ENCODE measurements around the gene SERPINB1.
"Not testable (repeated sequence)": the region's sequence is repeated elsewhere in the genome, so short reads cannot be mapped to it uniquely, and the experiment has no call there.

SERPINB1 gene

GRCh38 chr6:2810092-2810671 lies 31.5 kb downstream of the SERPINB1 start:
- no peak for DNase-seq

GRCh38 chr6:2809015-2809414 lies 32.6 kb downstream of the SERPINB1 start:
- DNase-seq: no peak

GRCh38 chr6:2807342-2808090 lies 34.1 kb downstream of the SERPINB1 start:
- DNase-seq: no peak

GRCh38 chr6:2806644-2807043 lies 35.0 kb downstream of the SERPINB1 start:
- DNase-seq: no peak

- DNase-seq: no peak
These were observed 36.6 kb downstream of the SERPINB1 start for GRCh38 chr6:2805031-2805430.

GRCh38 chr6:2804516-2804915 lies 37.1 kb downstream of the SERPINB1 start:
- no peak for DNase-seq

GRCh38 chr6:2803731-2804429 lies 37.8 kb downstream of the SERPINB1 start:
- DNase-seq: no peak

GRCh38 chr6:2802521-2803060 lies 39.1 kb downstream of the SERPINB1 start:
- DNase-seq: no peak

GRCh38 chr6:2801687-2802086 lies 40.0 kb downstream of the SERPINB1 start:
- DNase-seq: not testable (repeated sequence)

GRCh38 chr6:2800552-2801316 lies 40.9 kb downstream of the SERPINB1 start:
- no peak for DNase-seq

- DNase-seq: no peak
These were observed 41.6 kb downstream of the SERPINB1 start for GRCh38 chr6:2799936-2800527.

- DNase-seq: no peak
These were observed 43.0 kb downstream of the SERPINB1 start for GRCh38 chr6:2798586-2799134.

- DNase-seq: no peak
These were observed 44.1 kb downstream of the SERPINB1 start for GRCh38 chr6:2797564-2798031.

GRCh38 chr6:2796861-2797260 lies 44.8 kb downstream of the SERPINB1 start:
- DNase-seq: no peak

- no peak for DNase-seq
These were observed 45.7 kb downstream of the SERPINB1 start for GRCh38 chr6:2795956-2796355.

GRCh38 chr6:2795162-2795561 lies 46.5 kb downstream of the SERPINB1 start:
- DNase-seq: no peak

- no peak for DNase-seq
These were observed 47.4 kb downstream of the SERPINB1 start for GRCh38 chr6:2794171-2794730.

- DNase-seq: no peak
These were observed 48.0 kb downstream of the SERPINB1 start for GRCh38 chr6:2793534-2794151.

- DNase-seq: no peak
These were observed 49.1 kb downstream of the SERPINB1 start for GRCh38 chr6:2792330-2793110.

GRCh38 chr6:2791450-2791974 lies 50.2 kb downstream of the SERPINB1 start:
- DNase-seq: no peak

All from NCI-H2029 (cell line).